GM18498 (cell line): ENCODE results near the gene THAP4.

ENCODE experiments used
- ATAC-seq: cut with Tn5 transposase; IDR thresholded peaks from one replicate; pipeline ENCODE4 v1.9.1; 2021; ENCODE audit warnings: mild to moderate bottlenecking, moderate library complexity; ENCODE audit not compliant: unreplicated experiment

THAP4 gene

DNA sequence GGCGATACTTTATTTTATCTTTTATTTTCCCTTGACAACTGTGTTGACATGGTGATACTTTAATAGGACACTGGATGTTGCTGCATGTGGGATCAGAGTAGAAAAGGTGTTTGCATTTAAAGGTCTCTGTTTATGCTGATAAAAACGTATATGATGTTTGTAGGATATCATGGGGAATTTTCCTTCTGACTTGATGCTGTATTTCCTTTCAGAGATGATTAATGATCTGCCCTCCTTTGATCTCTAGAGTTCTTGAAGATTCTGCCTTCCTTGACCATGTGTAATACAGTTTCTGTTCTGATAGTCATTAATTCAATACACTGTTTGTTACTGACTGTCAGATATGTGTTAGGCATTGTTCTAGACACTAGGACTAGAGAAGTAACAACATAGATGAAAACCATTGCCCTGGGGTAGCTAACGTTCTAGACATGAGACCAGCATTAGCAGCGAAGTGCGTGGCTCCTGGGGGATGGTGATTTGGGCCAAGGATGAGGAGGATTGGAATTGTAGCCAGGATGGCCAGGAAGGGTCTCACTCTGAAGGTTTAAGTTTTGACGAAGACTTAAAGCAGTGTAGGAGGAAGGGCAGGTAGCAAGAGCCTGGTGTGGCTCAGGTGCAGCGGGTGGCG is 3.3 kb upstream of the THAP4 start:
- no peak for ATAC-seq

GRCh38 chr2:241639385-241639784 is 2.4 kb upstream of the THAP4 start:
- no peak for ATAC-seq

GRCh38 chr2:241638940-241639339 is 2.0 kb upstream of the THAP4 start:
- no peak for ATAC-seq

DNA sequence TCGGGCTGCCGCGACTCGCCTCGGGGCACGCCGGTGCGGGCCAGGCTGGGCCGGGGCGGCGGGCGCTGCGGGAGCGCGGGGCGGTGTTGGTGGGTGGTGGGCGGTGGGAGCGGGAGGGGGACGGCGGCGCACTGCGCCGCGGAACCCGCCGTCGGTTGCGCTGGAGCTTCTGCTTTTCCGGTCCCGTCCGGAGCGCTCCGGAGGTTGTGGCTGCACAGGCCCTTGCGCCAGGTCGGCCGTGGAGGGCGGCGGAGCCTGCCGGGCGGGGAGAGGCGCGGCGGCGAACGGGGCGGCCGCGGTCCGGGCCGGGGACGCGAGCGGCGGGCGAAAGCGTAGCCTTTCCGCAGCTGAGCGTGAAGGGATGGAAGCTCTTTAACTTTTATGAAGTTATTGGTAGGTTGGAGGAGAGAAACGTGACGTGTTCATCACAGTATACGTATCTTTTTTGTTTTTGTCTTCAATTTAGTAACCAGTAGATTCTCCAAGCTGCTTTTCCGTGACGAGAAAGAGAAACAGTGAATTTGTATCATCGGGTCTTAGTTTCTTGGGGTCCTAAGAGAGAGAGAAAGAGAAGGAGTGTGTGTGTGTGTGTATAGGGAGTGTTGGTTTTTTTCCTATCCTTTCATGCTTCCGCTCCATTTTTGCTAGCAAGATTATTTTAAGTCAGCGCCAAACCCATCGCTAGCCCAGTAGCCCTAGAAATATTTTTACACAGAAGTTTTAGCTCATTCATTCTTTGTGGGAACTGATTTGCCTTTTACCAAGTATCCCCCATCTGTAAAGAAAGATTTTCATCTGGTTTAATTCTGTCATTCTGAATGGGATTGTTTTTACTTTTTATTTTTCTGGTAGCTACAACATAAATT is 1.1 kb upstream of the THAP4 start:
- peak; percentile 21 for ATAC-seq

DNA sequence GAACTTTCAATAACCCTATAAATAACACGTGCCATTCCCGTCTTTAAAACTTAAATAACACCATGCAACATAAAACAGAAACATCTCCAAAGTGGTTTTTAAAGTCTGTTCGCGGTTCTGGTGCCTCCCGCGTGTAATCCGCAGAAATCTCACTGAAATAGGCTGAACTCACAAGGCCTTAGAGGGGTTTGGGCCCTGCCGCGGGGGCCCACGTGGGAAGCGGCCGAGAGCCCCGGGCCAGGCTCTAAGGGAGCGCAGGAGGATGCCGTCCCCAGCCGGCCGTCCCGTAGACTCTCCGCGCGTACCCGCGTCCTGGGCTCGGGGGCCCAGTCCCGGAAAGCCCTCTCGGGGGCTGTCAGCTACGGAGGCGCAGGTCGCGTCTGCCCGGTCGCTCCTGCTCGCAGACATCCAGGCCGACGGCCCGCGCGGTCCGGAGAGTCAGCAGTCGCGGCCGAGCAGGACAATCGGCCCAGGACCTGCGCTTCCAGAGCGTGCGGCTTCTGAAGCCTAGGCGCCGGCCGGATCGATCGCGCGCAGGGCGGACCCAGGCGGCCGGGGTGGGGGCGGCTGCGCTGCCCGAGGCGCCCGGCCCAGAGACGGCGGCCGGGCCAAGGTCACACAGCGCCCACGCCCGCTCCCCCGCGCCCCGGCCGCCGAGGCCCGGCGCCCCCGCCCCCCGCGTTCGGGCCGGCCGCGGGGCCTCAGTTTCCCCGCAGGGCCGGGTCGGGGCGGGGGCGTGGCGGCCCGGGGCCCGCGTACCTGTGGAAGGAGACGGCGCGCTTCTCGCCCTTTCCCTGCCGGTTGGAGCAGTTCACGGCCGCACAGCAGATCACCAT is 558 bp downstream of the THAP4 start:
- ATAC-seq = peak; percentile 36

GRCh38 chr2:241635756-241636155 is 1.2 kb downstream of the THAP4 start:
- ATAC-seq = no peak

- no peak for ATAC-seq
Observed at GRCh38 chr2:241633561-241633960, 3.4 kb downstream of the THAP4 start.

GRCh38 chr2:241632478-241633325 is 4.3 kb downstream of the THAP4 start:
- no peak for ATAC-seq

- ATAC-seq = no peak
Observed at GRCh38 chr2:241629762-241630435, 7.1 kb downstream of the THAP4 start.

DNA sequence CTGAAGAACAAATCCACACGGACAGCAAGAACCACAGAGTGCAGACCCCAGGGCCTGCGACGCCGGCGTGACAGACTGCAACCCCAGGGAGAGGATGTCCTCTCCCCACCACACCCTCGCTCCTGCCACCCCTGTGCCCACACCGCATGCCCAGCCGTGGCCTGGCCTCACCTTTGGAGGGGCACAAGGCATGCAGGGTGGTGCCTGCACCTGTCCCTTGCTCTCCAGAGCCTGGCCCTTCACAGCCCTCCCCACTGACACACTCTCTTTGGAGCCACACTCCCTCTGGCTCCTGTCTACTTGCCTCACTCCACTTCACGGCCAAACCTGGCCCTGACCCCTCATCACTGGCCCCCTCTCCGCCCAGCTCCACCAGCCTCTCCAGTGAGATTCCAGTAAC is 9.3 kb downstream of the THAP4 start:
- no peak for ATAC-seq

DNA sequence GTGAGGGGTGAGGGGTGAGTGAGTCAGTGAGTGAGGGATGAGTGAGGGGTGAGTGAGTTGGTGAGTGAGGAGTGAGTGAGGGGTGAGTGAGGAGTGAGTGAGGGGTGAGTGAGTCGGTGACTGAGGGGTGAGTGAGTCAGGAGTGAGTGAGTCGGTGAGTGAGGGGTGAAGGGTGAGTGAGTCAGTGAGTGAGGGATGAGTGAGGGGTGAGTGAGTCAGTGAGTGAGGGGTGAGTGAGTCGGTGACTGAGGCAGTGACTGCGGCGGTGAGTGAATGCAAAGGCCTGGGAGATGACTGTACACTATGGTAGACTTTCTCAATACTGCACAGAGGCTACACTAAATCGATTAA is 16.6 kb downstream of the THAP4 start:
- ATAC-seq = no peak

DNA sequence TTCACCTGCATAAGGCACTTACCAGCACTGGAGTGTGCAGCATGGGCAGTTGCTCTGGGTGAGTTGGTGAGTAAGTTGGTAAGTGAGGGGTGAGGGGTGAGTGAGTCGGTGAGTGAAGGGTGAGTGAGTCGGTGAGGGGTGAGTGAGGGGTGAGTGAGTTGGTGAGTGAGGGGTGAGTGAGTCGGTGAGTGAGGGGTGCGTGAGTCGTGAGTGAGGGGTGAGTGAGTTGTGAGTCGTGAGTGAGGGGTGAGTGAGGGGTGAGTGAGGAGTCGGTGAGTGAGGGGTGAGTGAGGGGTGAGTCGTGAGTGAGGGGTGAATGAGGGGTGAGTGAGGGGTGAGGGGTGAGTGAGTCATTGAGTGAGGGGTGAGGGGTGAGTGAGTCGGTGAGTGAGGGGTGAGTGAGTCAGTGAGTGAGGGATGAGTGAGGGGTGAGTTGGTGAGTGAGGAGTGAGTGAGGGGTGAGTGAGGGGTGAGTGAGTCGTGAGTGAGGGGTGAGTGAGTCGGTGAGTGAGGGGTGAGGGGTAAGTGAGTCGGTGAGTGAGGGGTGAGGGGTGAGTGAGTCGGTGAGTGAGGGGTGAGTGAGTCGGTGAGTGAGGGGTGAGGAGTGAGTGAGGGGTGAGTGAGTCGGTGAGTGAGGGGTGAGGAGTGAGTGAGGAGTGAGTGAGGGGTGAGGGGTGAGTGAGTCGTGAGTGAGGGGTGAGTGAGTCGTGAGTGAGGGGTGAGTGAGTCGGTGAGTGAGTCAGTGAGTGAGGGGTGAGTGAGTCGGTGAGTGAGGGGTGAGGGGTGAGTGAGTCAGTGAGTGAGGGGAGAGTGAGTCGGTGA is 17.1 kb downstream of the THAP4 start:
- no peak for ATAC-seq

DNA sequence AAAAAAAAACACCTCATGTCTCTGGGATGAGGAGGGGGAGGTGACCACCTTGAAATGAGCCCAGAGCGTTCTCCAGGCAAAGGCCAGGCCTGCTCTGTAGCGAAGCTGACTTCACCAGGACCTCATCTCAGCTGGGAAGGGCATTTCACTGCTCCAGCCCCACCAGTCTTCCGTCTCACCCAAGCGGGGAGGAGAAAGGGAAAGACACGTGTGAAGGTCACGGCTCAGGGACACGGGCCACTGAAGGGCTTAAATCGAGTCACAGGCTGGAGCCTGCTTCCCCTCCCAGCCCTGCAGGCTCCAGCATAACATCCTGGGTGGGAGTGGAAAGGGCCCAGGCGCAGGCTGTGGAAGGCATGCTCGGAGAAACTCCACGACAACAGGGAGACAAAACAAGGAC is 18.1 kb downstream of the THAP4 start:
- no peak for ATAC-seq

- no peak for ATAC-seq
Observed at GRCh38 chr2:241618296-241618805, 18.6 kb downstream of the THAP4 start.

- peak; percentile 56 for ATAC-seq
Observed at GRCh38 chr2:241617431-241618154, 19.4 kb downstream of the THAP4 start.

DNA sequence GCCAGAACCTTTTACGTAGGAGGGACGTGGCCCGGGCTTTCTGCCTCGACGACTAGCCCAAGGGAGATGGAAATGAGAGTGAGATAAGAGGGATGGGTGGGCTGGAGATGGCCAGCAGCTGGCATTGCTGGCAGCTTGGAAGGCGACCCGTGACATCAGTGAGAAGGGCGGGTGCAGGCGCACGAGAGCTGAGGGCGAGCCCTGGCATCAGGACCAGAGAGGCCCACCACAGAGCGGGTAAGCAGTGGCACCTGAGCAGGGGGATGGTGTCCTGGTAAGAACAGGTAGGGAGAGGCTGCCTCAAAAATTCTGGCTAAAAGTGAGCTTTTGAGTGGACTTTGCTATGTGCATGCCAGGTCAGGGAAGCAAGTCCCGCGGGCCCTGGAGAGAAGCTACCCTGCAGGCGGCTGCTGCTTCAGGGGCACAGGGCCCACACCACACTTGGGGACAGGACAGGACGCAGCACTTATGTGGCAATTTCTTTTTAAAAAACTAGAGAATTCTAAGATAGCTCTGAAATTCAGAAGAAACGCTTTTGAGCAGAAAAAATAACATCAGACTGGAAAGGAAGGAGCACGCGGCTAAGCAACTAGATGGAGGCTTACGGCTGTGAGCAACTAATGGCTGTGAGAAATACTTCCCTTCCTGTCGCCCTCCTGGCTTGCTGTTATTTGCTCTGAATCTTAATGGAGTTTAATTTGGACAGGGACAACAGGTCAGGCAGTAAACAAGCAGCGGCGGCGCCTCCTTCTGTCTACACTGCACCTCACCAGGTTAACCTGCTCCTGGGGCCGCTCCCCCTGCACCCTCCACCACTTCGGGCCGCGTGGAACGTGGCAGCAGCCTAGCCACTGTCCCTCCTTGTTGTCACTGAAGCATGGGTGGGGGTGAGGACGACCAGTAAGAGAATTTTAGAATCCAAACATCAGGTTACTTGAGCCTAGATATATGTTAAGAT is 20.5 kb downstream of the THAP4 start:
- no peak for ATAC-seq

DNA sequence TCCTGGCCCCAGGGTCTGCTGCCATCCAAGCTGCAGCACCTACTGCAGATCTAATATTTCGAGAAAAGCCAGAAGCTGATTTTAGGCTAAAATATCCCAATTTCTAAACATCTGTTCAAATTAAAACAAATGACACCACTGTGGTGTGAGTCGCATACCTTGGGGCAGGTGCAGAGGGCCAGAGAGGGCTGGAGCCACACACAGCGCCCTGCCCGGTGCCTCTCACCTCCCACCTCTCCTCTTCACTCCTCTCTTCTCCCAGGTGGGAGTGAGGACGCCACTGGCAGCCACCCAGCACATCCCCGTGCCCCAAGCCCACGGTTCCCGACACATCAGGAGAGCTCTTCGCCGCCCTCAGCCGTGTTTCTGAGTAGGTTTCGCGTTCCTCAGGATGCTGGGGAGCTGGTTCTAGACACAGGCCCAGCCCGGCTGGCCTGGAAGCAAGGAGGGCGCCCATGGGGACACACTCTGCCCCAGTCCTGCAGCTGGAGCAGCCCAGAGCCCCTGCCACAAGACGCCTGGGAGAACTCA is 21.4 kb downstream of the THAP4 start:
- ATAC-seq = no peak
